ENCODE data around the gene C2CD3.
"Not testable (repeated sequence)": the region's sequence is repeated elsewhere in the genome, so short reads cannot be mapped to it uniquely, and the experiment has no call there.

C2CD3 gene

GRCh38 chr11:74072286-74072685 is 98.5 kb downstream of the C2CD3 start:
- no peak for DNase-seq (ENCODE audit: low read depth)
- TF ChIP-seq, protein P1, sequence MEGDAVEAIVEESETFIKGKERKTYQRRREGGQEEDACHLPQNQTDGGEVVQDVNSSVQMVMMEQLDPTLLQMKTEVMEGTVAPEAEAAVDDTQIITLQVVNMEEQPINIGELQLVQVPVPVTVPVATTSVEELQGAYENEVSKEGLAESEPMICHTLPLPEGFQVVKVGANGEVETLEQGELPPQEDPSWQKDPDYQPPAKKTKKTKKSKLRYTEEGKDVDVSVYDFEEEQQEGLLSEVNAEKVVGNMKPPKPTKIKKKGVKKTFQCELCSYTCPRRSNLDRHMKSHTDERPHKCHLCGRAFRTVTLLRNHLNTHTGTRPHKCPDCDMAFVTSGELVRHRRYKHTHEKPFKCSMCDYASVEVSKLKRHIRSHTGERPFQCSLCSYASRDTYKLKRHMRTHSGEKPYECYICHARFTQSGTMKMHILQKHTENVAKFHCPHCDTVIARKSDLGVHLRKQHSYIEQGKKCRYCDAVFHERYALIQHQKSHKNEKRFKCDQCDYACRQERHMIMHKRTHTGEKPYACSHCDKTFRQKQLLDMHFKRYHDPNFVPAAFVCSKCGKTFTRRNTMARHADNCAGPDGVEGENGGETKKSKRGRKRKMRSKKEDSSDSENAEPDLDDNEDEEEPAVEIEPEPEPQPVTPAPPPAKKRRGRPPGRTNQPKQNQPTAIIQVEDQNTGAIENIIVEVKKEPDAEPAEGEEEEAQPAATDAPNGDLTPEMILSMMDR (IDR thresholded peaks at IDR 0.05; ENCODE audit: insufficient read depth, low read depth, low read length, missing control alignments): no peak

DNA sequence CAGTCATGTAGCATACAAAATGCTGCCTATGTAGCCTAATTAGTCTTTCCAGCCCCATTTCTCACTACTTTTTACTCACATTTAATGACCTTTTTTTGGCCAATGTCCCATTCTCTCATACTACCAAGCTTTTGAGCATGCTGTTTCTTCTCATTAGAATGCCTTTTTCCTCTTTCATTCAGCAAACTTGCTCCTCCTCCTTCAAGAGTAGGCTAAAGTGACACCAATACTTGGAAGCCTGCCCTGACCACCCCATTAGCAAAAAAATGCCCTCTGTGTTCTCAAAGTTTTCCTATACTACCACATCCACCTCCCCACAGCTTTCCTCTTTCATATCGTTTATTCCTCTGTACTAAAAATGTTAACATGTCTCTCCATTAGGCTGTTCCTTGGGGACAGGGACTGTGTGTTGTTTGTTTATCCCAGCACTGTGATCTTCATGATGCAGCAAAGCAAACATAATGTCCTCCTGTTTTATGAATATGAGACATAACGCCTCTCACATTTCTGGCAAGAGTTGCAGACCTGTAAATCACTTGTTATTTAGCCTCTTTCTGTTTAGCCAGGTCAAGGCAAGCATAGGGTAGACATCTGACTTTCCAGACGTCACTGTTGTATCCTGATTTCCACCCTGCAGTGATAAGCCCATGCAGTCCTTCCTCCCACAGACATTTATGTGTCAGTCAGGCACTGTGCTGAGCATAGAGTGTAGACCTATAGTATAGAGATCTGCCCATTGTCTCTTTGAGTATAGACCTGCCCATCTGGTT is 99.9 kb downstream of the C2CD3 start:
- H3K4me3 ChIP-seq (ENCODE audit: low read length): no peak overlapping the region
- TF ChIP-seq, protein P1 (IDR thresholded peaks at IDR 0.05; ENCODE audit: insufficient read depth, low read depth, low read length, missing control alignments): no peak
- DNase-seq (ENCODE audit: low read depth): no peak

More at GRCh38 chr11:74072286-74072685, 98.5 kb downstream of the C2CD3 start:
- H3K4me3 ChIP-seq (ENCODE audit: low read length): no peak overlapping the region

DNA sequence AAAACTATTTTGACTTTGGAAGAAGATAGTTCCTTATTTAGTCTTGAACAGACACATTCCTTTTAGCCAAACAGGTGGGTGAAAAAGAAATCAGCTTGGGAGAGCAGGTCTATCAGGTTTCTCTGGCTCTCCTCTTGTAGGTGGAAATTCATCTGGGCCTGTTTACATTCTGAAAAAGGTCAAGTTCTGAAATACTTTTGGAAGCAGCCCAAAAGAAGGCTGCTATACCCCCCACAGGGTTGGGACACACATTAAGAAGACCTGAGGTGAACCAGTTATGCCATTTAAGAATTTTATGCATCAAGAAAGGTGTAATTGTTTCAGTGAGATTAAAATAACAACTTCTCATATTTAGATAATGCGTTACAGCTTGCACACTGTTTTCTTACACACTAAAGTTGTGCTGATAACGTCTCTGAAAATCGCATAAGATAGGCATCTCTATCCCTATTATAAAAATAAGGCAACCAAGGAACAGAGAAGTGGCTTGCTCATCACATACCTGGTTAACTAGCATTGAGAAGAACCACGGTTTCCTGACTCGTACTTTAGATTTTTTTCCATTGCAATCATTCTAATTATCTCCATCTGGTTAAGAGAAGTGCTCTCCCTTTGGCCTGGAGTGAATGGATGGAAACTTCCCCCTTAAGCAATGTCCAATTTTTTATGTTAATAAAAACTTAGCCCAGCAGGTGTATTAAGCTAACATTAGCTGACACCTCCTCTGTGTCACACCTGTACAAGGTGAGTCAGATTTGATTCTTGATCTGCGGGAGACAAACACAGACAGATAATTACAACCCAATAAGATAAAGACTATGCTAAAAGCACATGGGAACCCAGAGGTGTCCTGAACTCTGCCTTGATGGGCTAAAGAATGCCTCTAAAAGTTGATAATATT is 101.4 kb downstream of the C2CD3 start:
- no peak overlapping the region for H3K4me3 ChIP-seq (ENCODE audit: low read length)
- DNase-seq (ENCODE audit: low read depth): peak; percentile 71
- TF ChIP-seq, protein P1 (IDR thresholded peaks at IDR 0.05; ENCODE audit: insufficient read depth, low read depth, low read length, missing control alignments): no peak

GRCh38 chr11:74066663-74067062 is 104.1 kb downstream of the C2CD3 start:
- not testable (repeated sequence) for H3K4me3 ChIP-seq (ENCODE audit: low read length)
- peak; percentile 24 for DNase-seq (ENCODE audit: low read depth)

GRCh38 chr11:74065534-74065933 is 105.3 kb downstream of the C2CD3 start:
- DNase-seq (ENCODE audit: low read depth); H3K4me3 ChIP-seq (ENCODE audit: low read length): not testable (repeated sequence)

GRCh38 chr11:74063628-74064027 is 107.2 kb downstream of the C2CD3 start:
- DNase-seq (ENCODE audit: low read depth): not testable (repeated sequence)

DNA sequence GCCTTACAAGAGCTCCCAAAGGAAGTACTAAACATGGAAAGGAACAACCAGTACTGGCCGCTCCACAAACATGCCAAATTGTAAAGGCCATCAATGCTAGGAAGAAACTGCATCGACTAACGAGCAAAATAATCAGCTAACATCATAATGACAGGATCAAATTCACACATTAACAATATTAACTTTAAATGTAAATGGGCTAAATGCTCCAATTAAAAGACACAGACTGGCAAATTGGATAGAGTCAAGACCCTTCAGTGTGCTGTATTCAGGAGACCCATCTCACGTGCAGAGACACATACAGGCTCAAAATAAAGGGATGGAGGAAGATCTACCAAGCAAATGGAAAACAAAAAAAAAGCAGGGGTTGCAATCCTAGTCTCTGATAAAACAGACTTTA is 109.2 kb downstream of the C2CD3 start:
- H3K4me3 ChIP-seq (ENCODE audit: low read length); DNase-seq (ENCODE audit: low read depth): not testable (repeated sequence)

More at GRCh38 chr11:74063628-74064027, 107.2 kb downstream of the C2CD3 start:
- H3K4me3 ChIP-seq (ENCODE audit: low read length): not testable (repeated sequence)

DNA sequence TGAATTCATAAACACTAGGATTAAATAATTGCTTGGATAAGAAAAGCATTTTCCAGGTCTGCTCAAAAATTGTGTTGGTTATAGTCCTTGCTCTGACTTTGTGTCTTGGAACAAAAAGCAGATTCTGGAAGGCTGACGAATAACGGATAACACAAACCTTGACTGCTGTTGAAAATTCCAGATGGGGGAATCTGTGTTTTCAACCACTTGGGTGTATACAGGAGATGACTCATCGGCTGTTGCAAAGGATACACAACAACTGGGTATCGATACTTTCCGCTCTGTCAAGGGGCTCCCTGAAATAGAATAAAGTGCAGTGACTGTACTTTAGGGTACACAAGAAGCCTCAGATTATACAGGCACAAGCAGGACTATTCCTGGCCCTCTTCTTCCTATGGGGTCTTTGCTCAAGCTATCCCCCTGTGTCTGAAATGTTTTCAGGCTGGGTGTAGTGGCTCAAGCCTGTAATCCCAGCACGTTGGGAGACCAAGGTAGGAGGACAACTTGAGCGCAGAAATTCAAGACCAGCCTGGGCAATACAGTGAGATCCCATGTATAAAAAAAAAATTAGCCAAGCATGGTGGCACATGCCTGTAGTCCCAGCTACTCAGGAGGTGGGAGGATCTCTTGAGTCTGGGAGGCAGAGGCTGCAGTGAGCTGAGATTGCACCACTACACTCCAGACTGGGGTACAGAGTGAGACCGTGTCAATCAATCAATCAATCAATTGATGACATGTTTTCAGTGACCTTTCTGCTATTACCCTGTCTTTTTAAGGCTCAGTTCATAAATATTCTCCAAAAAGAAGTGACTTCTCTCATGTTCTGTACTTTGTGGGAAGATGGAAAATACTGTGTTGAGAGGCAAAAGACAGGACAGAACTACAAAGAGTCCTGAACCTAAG is 113.3 kb downstream of the C2CD3 start:
- H3K4me3 ChIP-seq (ENCODE audit: low read length): no peak overlapping the region
- peak; percentile 35 for DNase-seq (ENCODE audit: low read depth)
- TF ChIP-seq, protein P1 (IDR thresholded peaks at IDR 0.05; ENCODE audit: insufficient read depth, low read depth, low read length, missing control alignments): no peak
